KMS-11 (cell line): Measurements from ENCODE around the gene C20orf141.

Experiments
- H2AFZ ChIP-seq: fragments of 200-600 bp; sonication (generic); 2 replicates; pipeline ENCODE4 v1.6.1; 2016; ENCODE audit warnings: antibody characterized with exemption, mixed run types, low read depth
- H3K27ac ChIP-seq: fragments of 200-600 bp; sonication (generic); 2 replicates; pipeline ENCODE4 v1.6.1; 2016; ENCODE audit warnings: mild to moderate bottlenecking, mixed run types
- H3K27me3 ChIP-seq: fragments of 200-600 bp; sonication (generic); 2 replicates; pipeline ENCODE4 v1.6.1; 2017; ENCODE audit warnings: mild to moderate bottlenecking, low read depth, mixed run types, moderate library complexity; ENCODE audit not compliant: insufficient read depth
- H3K36me3 ChIP-seq: fragments of 200-600 bp; sonication (generic); 2 replicates; pipeline ENCODE4 v1.6.1; 2017; ENCODE audit warnings: mild to moderate bottlenecking, mixed run types; ENCODE audit not compliant: insufficient read depth
- H3K4me1 ChIP-seq: fragments of 200-600 bp; sonication (generic); 2 replicates; pipeline ENCODE4 v1.6.1; 2016; ENCODE audit warnings: mild to moderate bottlenecking, low read depth, mixed run types; ENCODE audit not compliant: poor library complexity, severe bottlenecking
- H3K4me2 ChIP-seq: fragments of 200-600 bp; sonication (generic); 2 replicates; pipeline ENCODE4 v1.7.0; 2016; ENCODE audit warnings: mild to moderate bottlenecking, mixed run types
- H3K4me3 ChIP-seq: fragments of 200-600 bp; sonication (generic); IDR thresholded peaks from 2 replicates; pipeline ENCODE4 v1.6.1; 2017; ENCODE audit warnings: low read depth, low read length, mixed read lengths; ENCODE audit not compliant: insufficient read depth
- H3K79me2 ChIP-seq: fragments of 200-600 bp; sonication (generic); 2 replicates; pipeline ENCODE4 v1.6.1; 2016; ENCODE audit warnings: low read depth, mixed run types; ENCODE audit not compliant: insufficient read depth
- H3K9ac ChIP-seq: fragments of 200-600 bp; sonication (generic); 2 replicates; pipeline ENCODE4 v1.6.1; 2016; ENCODE audit warnings: mild to moderate bottlenecking, mixed run types
- H4K20me1 ChIP-seq: fragments of 200-600 bp; sonication (generic); 2 replicates; pipeline ENCODE4 v1.6.1; 2016; ENCODE audit warnings: mild to moderate bottlenecking, mixed run types; ENCODE audit not compliant: insufficient read depth
- TF ChIP-seq, protein P1 (sequence below): fragments of 200-600 bp; sonication (generic); conservative IDR thresholded peaks from 2 replicates; pipeline ENCODE4 v1.6.1; 2017; ENCODE audit warnings: low read depth, mild to moderate bottlenecking, antibody characterized with exemption, low read length, moderate library complexity, mixed read lengths

Gene C20orf141

DNA sequence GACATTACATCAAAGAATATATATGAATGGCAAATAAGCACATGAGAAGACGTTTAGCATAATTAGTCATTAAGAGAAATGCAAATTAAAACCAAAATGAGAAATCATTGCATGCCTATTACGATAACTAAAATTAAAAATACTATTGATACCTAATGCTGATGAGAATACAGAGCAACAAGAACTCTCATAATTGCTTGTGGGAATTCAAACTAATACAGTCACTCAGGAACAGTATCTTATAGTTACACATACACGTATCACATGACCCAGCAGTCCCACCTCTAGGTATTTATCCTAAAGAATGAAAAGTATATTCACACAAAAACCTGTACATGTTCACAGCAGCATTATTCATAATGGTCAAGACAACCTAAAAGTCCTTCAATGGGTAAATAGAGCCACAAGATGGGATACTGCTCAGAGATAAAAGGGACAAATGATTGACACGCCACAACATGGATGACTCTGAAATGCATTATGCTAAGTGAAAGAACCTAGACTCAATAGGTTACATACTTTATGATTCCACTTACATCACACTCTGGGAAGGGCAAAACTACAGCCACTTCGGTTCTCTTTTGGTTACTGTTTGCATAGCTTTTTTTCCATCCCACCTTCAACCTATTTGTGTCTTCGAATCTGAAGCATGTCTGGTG is 30.8 kb upstream of the C20orf141 start:
- no peaks in the 10 kb centered on the region for H3K36me3 ChIP-seq
- peaks cover 5% of the 10 kb centered on the region for H3K4me1 ChIP-seq
- no peaks in the 10 kb centered on the region for H3K27me3 ChIP-seq
- no peak overlapping the region for H3K4me3 ChIP-seq
- no peaks in the 10 kb centered on the region for H4K20me1 ChIP-seq
- H3K4me2 ChIP-seq: no peak overlapping the region
- no peak overlapping the region for H3K9ac ChIP-seq
- no peak overlapping the region for H3K27ac ChIP-seq
- no peaks in the 10 kb centered on the region for H3K79me2 ChIP-seq
- TF ChIP-seq, protein P1, sequence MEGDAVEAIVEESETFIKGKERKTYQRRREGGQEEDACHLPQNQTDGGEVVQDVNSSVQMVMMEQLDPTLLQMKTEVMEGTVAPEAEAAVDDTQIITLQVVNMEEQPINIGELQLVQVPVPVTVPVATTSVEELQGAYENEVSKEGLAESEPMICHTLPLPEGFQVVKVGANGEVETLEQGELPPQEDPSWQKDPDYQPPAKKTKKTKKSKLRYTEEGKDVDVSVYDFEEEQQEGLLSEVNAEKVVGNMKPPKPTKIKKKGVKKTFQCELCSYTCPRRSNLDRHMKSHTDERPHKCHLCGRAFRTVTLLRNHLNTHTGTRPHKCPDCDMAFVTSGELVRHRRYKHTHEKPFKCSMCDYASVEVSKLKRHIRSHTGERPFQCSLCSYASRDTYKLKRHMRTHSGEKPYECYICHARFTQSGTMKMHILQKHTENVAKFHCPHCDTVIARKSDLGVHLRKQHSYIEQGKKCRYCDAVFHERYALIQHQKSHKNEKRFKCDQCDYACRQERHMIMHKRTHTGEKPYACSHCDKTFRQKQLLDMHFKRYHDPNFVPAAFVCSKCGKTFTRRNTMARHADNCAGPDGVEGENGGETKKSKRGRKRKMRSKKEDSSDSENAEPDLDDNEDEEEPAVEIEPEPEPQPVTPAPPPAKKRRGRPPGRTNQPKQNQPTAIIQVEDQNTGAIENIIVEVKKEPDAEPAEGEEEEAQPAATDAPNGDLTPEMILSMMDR: no peak
- no peak overlapping the region for H2AFZ ChIP-seq

GRCh38 chr20:2793471-2793870 is 21.3 kb upstream of the C20orf141 start:
- Histone ChIP-seq H3K79me2 (no peaks in the 10 kb centered on the region), H3K4me3 (no peak overlapping the region), H3K4me1 (no peaks in the 10 kb centered on the region), H3K36me3 (no peaks in the 10 kb centered on the region), H3K9ac (no peak overlapping the region), H3K27me3 (no peaks in the 10 kb centered on the region), H2AFZ (no peak overlapping the region), H3K4me2 (no peak overlapping the region), H4K20me1 (no peaks in the 10 kb centered on the region), H3K27ac (no peak overlapping the region)
- TF ChIP-seq, protein P1: no peak

DNA sequence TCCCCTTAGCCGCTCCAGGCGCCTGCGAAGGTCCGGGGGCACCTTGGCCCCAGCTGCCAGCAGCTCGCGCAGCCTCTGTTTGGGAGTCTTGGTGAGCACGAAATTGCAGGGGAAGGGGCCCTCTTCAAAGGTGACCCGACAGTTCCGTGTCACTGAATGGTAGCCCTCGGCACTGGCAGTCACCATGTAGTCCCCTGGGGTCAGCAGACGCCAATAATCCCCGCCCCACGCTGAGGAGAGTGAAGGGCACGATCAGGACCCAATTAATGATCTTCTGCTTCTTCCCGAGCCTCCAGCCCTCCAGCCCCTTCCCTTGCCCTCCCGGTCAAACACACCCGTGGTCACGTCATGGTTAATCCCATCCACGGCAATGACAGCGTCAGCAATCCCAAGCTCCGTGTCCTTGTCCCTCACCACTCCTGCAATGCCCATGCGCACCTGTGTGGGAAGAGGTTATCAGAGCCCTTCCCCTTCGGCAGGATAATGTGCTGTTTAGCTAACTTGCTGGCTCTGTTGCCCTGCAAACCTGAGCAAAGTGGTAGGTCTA is 20.5 kb upstream of the C20orf141 start:
- Histone ChIP-seq H3K4me3 (no peak overlapping the region), H3K27me3 (no peaks in the 10 kb centered on the region), H4K20me1 (no peaks in the 10 kb centered on the region)

GRCh38 chr20:2794866-2795447 is 19.8 kb upstream of the C20orf141 start:
- no peak overlapping the region for H3K9ac ChIP-seq
- H3K36me3 ChIP-seq: no peaks in the 10 kb centered on the region
- no peaks in the 10 kb centered on the region for H3K79me2 ChIP-seq
- H3K4me1 ChIP-seq: no peaks in the 10 kb centered on the region
- TF ChIP-seq, protein P1: no peak
- no peak overlapping the region for H3K4me2 ChIP-seq
- H2AFZ ChIP-seq: no peak overlapping the region
- H4K20me1 ChIP-seq: no peaks in the 10 kb centered on the region
- H3K4me3 ChIP-seq: no peak overlapping the region
- no peak overlapping the region for H3K27ac ChIP-seq
- no peaks in the 10 kb centered on the region for H3K27me3 ChIP-seq

More for the DNA sequence above, 20.5 kb upstream of the C20orf141 start:
- TF ChIP-seq, protein P1: no peak
- H3K4me1 ChIP-seq: no peaks in the 10 kb centered on the region
- no peaks in the 10 kb centered on the region for H3K79me2 ChIP-seq
- no peak overlapping the region for H2AFZ ChIP-seq
- no peak overlapping the region for H3K27ac ChIP-seq
- H3K4me2 ChIP-seq: no peak overlapping the region
- no peak overlapping the region for H3K9ac ChIP-seq
- no peaks in the 10 kb centered on the region for H3K36me3 ChIP-seq
